Dermis blood vessel endothelial cell (primary cell): ENCODE data around the gene RTN3. TPM values are rescaled to one million over a fixed set of nuclear protein-coding genes. Genes with fewer than 3 reads are reported as not detected.

Experiments
- DNase-seq: peaks from one replicate; pipeline ENCODE4 v3.0.0; 2010
- total RNA-seq: library from RNA; depleted of rRNA; stranded (reverse); fragments of >200 nt; gene quantifications from 2 replicates; pipeline ENCODE4 v1.2.3, GENCODE V29; 2014

The RTN3 gene
- total RNA-seq, 1 donor from 2014 or later = 58.5 TPM

- peak; percentile 34 for DNase-seq
Observed at GRCh38 chr11:63745304-63746170, 64.2 kb downstream of the RTN3 start.

GRCh38 chr11:63747011-63747410 is 65.7 kb downstream of the RTN3 start:
- DNase-seq = no peak

- DNase-seq = no peak
Observed at GRCh38 chr11:63749624-63750023, 68.3 kb downstream of the RTN3 start.

- no peak for DNase-seq
Observed at GRCh38 chr11:63756919-63757761, 75.8 kb downstream of the RTN3 start.

- DNase-seq = no peak
Observed at GRCh38 chr11:63760487-63761079, 79.3 kb downstream of the RTN3 start.

- no peak for DNase-seq
Observed at GRCh38 chr11:63761188-63761587, 79.9 kb downstream of the RTN3 start.

GRCh38 chr11:63761931-63762653 is 80.8 kb downstream of the RTN3 start:
- DNase-seq = no peak

- DNase-seq = no peak
Observed at GRCh38 chr11:63762654-63763495, 81.6 kb downstream of the RTN3 start.

- no peak for DNase-seq
Observed at GRCh38 chr11:63763496-63764339, 82.4 kb downstream of the RTN3 start.

GRCh38 chr11:63764340-63764678 is 83.0 kb downstream of the RTN3 start:
- DNase-seq = no peak

GRCh38 chr11:63764679-63765647 is 83.7 kb downstream of the RTN3 start:
- DNase-seq = no peak

GRCh38 chr11:63765688-63766241 is 84.5 kb downstream of the RTN3 start:
- no peak for DNase-seq

- DNase-seq = no peak
Observed at GRCh38 chr11:63766531-63767235, 85.4 kb downstream of the RTN3 start.

GRCh38 chr11:63767267-63767564 is 85.9 kb downstream of the RTN3 start:
- no peak for DNase-seq

- DNase-seq = peak; percentile 73
Observed at GRCh38 chr11:63767565-63768236, 86.4 kb downstream of the RTN3 start.

GRCh38 chr11:63768237-63769041 is 87.1 kb downstream of the RTN3 start, which contains the start of gene ZFTA:
ZFTA (minus strand) TSS chr11:63768775; CDS start chr11:63768622, 153 bp downstream.
- DNase-seq = peak; percentile 66
